Trophoblast cell (in vitro differentiated cells and primary cell): Measurements from ENCODE around the gene PRLR.

Experiments used
- DNase-seq, 2 donors: peaks; one replicate each; pipeline ENCODE4 v3.0.0-alpha.2; 2016
- H2AFZ ChIP-seq: 2 replicates; pipeline ENCODE4 v1.6.1; 2013; ENCODE audit warnings: low read length, moderate library complexity, mild to moderate bottlenecking; ENCODE audit not compliant: insufficient read depth, poor library complexity
- H2AK5ac ChIP-seq: 2 replicates; pipeline ENCODE4 v1.6.1; 2013; ENCODE audit warnings: mild to moderate bottlenecking, low read length
- H2BK120ac ChIP-seq: 2 replicates; pipeline ENCODE4 v1.6.1; 2013; ENCODE audit warnings: low read length, mild to moderate bottlenecking, moderate library complexity; ENCODE audit not compliant: insufficient read depth, poor library complexity
- H2BK12ac ChIP-seq: 2 replicates; pipeline ENCODE4 v1.6.1; 2013; ENCODE audit warnings: mild to moderate bottlenecking, low read length, moderate library complexity
- H2BK5ac ChIP-seq: 2 replicates; pipeline ENCODE4 v1.6.1; 2013; ENCODE audit warnings: low read length, low read depth, moderate library complexity, mild to moderate bottlenecking; ENCODE audit not compliant: poor library complexity
- H3K14ac ChIP-seq: 2 replicates; pipeline ENCODE4 v1.6.1; 2013; ENCODE audit warnings: mild to moderate bottlenecking, low read length
- H3K18ac ChIP-seq: 2 replicates; pipeline ENCODE4 v1.6.1; 2013; ENCODE audit warnings: mild to moderate bottlenecking, low read length
- H3K23ac ChIP-seq: 2 replicates; pipeline ENCODE4 v1.6.1; 2013; ENCODE audit warnings: low read length
- H3K27ac ChIP-seq: 2 replicates; pipeline ENCODE4 v1.5.1; 2013; ENCODE audit warnings: low read depth, mild to moderate bottlenecking, inconsistent platforms, low read length, moderate library complexity
- H3K27me3 ChIP-seq: 2 replicates; pipeline ENCODE4 v1.6.1; 2013; ENCODE audit warnings: inconsistent platforms, mild to moderate bottlenecking, low read length, moderate library complexity; ENCODE audit not compliant: insufficient read depth
- H3K36me3 ChIP-seq, 2 experiments: 1 replicate in 1 of 2; 2 replicates in 1 of 2; pipeline ENCODE4 v1.6.1; 2013; ENCODE audit warnings: low read length in 2 of 2, mild to moderate bottlenecking in 2 of 2, moderate library complexity in 1 of 2; ENCODE audit not compliant: insufficient read depth in 2 of 2, control insufficient read depth in 1 of 2
- H3K4ac ChIP-seq: 2 replicates; pipeline ENCODE4 v1.6.1; 2013; ENCODE audit warnings: low read depth, mild to moderate bottlenecking, low read length, moderate library complexity
- H3K4me1 ChIP-seq, 2 experiments: 1 replicate in 1 of 2; 2 replicates in 1 of 2; pipeline ENCODE4 v1.6.1; 2013; ENCODE audit warnings: low read length in 2 of 2, mild to moderate bottlenecking in 2 of 2, moderate library complexity in 1 of 2; ENCODE audit not compliant: insufficient read depth in 2 of 2, control insufficient read depth in 1 of 2
- H3K4me2 ChIP-seq: 2 replicates; pipeline ENCODE4 v1.6.1; 2013; ENCODE audit warnings: inconsistent platforms, mild to moderate bottlenecking, low read length, moderate library complexity
- H3K4me3 ChIP-seq: 2 replicates; pipeline ENCODE4 v1.5.1; 2013; ENCODE audit warnings: mild to moderate bottlenecking, low read depth, low read length, inconsistent platforms
- H3K79me1 ChIP-seq: one replicate; pipeline ENCODE4 v1.6.1; 2013; ENCODE audit warnings: low read length
- H3K79me2 ChIP-seq: 2 replicates; pipeline ENCODE4 v1.6.1; 2013; ENCODE audit warnings: low read length, mild to moderate bottlenecking; ENCODE audit not compliant: control insufficient read depth, insufficient read depth, poor library complexity
- H3K9ac ChIP-seq: 2 replicates; pipeline ENCODE4 v1.6.1; 2013; ENCODE audit warnings: mild to moderate bottlenecking, low read length
- H3K9me3 ChIP-seq: 2 replicates; pipeline ENCODE4 v1.6.1; 2013; ENCODE audit warnings: low read depth, mild to moderate bottlenecking, control low read depth, inconsistent platforms, low read length; ENCODE audit not compliant: insufficient read depth
- H4K12ac ChIP-seq: 2 replicates; pipeline ENCODE4 v1.6.1; 2013; ENCODE audit warnings: low read depth, mild to moderate bottlenecking, low read length, moderate library complexity
- H4K8ac ChIP-seq: 2 replicates; pipeline ENCODE4 v1.6.1; 2013; ENCODE audit warnings: low read depth, mild to moderate bottlenecking, low read length, moderate library complexity
- H4K91ac ChIP-seq: one replicate; pipeline ENCODE4 v1.6.1; 2013; ENCODE audit warnings: low read depth, mild to moderate bottlenecking, low read length, moderate library complexity
- WGBS: extraction: QIAGEN DNeasy Blood & Tissue Kit; methylation state at CpG from one replicate; pipeline ENCODE4 v1.1.7; 2013; ENCODE audit warnings: missing lambda C conversion rate; ENCODE audit not compliant: insufficient read length, insufficient coverage; ENCODE audit errors: extremely low coverage; 5-methylcytosine and 5-hydroxymethylcytosine counted together

The PRLR gene

GRCh38 chr5:35032356-35032755 is 197.9 kb downstream of the PRLR start:
- no peak overlapping the region for H2BK120ac ChIP-seq
- H3K4me2 ChIP-seq, result no peak overlapping the region
- H3K9me3 ChIP-seq, result peaks cover 2% of the 10 kb centered on the region
- H3K79me1 ChIP-seq, result no peaks in the 10 kb centered on the region
- no peak overlapping the region for H2BK12ac ChIP-seq
- H4K8ac ChIP-seq, result no peak overlapping the region
- H2AFZ ChIP-seq, result no peak overlapping the region
- no peak overlapping the region for H4K12ac ChIP-seq
- H3K4me1 ChIP-seq, result no peaks in the 10 kb centered on the region
- H3K23ac ChIP-seq, result no peak overlapping the region
- no peaks in the 10 kb centered on the region for H3K79me2 ChIP-seq
- H3K27me3 ChIP-seq, result no peaks in the 10 kb centered on the region
- H4K91ac ChIP-seq, result no peak overlapping the region
- H3K4me3 ChIP-seq, result no peak overlapping the region
- H2BK5ac ChIP-seq, result no peak overlapping the region
- no peak overlapping the region for H3K27ac ChIP-seq
- no CpG with 5 or more reads among the region's 6 CpGs for WGBS
- H3K36me3 ChIP-seq, result no peaks in the 10 kb centered on the region
- H3K9ac ChIP-seq, result no peak overlapping the region
- no peak overlapping the region for H2AK5ac ChIP-seq
- H3K18ac ChIP-seq, result no peak overlapping the region
- DNase-seq, result no peak
- H3K4ac ChIP-seq, result no peak overlapping the region
- H3K14ac ChIP-seq, result no peak overlapping the region

DNA sequence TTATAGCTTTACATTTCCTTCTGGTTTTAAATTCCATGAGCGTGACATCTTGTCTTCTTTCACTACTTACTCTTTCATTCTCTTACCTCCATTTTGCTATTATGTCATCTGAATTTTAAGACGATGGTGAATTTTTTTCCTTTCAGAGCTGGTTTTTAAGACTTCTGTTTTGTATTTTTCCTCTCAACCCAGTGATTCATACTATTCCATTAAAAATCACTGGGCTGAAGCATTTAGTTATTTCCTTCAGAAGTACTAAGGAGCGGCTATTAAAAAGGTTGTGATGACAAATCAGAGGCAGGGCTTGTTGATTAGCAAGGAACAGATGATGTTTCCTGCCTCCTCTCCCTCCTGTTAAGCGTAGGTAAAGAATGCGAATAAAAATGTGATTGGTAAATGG is 199.0 kb downstream of the PRLR start:
- Histone ChIP-seq H3K79me2 (no peaks in the 10 kb centered on the region), H4K91ac (no peak overlapping the region), H2BK12ac (no peak overlapping the region), H3K4me2 (no peak overlapping the region), H3K4me1 (no peaks in the 10 kb centered on the region), H3K4ac (no peak overlapping the region), H2BK5ac (no peak overlapping the region), H3K9me3 (peaks cover 2% of the 10 kb centered on the region), H3K79me1 (no peaks in the 10 kb centered on the region), H3K9ac (no peak overlapping the region), H4K8ac (no peak overlapping the region), H3K27ac (no peak overlapping the region), H3K18ac (no peak overlapping the region), H3K14ac (no peak overlapping the region), H3K4me3 (no peak overlapping the region), H3K23ac (no peak overlapping the region), H2BK120ac (no peak overlapping the region), H3K36me3 (no peaks in the 10 kb centered on the region), H4K12ac (no peak overlapping the region), H2AK5ac (no peak overlapping the region), H3K27me3 (no peaks in the 10 kb centered on the region), H2AFZ (no peak overlapping the region)
- DNase-seq, result no peak
- WGBS, result no CpG with 5 or more reads among the region's 5 CpGs

DNA sequence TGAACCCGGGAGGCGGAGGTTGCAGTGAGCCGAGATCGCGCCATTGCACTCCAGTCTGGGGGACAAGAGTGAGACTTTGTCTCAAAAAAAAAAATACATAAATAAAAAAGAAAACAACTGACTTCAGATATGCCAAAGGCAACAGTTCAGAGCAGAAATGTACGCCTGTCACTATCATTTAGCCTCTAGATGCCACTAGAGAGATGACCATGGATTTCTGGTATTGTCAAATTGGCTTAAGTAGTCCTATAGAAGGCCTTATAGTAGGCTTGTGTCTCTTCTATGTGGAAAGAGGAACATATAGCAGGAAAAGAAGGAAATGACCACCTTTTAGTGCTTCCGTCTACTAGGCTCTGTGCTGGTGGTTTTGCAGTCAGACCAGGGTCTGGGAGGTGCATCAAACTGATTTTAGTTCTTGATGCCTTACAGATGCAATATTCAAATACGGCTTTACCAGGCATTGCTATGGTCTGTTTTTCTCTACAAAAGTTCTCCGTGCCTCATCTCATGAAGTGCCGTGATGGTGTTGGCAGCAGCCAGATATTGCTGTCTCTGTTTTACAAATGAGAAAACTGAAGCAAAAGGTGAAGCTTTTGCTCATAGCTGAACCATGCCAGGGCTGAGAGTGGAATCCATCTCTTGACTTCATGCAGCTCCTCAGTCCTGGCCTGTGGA is 199.7 kb downstream of the PRLR start:
- Histone ChIP-seq H3K4me1 (no peaks in the 10 kb centered on the region), H3K4me2 (no peak overlapping the region), H3K4me3 (no peak overlapping the region), H2BK120ac (no peak overlapping the region), H3K4ac (no peak overlapping the region), H3K18ac (no peak overlapping the region), H3K27ac (peak overlapping the region; percentile 49), H2BK5ac (no peak overlapping the region), H2BK12ac (no peak overlapping the region), H3K9me3 (peaks cover 2% of the 10 kb centered on the region), H3K9ac (no peak overlapping the region), H4K12ac (no peak overlapping the region), H3K36me3 (no peaks in the 10 kb centered on the region), H3K79me1 (no peaks in the 10 kb centered on the region), H2AK5ac (no peak overlapping the region), H3K14ac (no peak overlapping the region), H2AFZ (no peak overlapping the region), H4K8ac (no peak overlapping the region), H3K23ac (no peak overlapping the region), H3K79me2 (no peaks in the 10 kb centered on the region), H3K27me3 (no peaks in the 10 kb centered on the region), H4K91ac (no peak overlapping the region)
- WGBS, result no CpG with 5 or more reads among the region's 10 CpGs
- DNase-seq, result peak in 1 of 2 donors; percentile 23

- Histone ChIP-seq H2BK120ac (no peak overlapping the region), H4K8ac (no peak overlapping the region), H2BK5ac (no peak overlapping the region), H2AFZ (no peak overlapping the region), H3K36me3 (no peaks in the 10 kb centered on the region), H3K14ac (no peak overlapping the region), H3K27ac (no peak overlapping the region), H3K23ac (no peak overlapping the region), H2AK5ac (no peak overlapping the region), H3K4me2 (no peak overlapping the region), H3K9me3 (peaks cover 2% of the 10 kb centered on the region), H3K9ac (no peak overlapping the region), H3K4me3 (no peak overlapping the region), H3K79me1 (no peaks in the 10 kb centered on the region), H3K79me2 (no peaks in the 10 kb centered on the region), H3K4ac (no peak overlapping the region), H3K18ac (no peak overlapping the region), H4K12ac (no peak overlapping the region), H2BK12ac (no peak overlapping the region), H3K4me1 (no peaks in the 10 kb centered on the region), H3K27me3 (no peaks in the 10 kb centered on the region), H4K91ac (no peak overlapping the region)
- no CpG with 5 or more reads among the region's 4 CpGs for WGBS
- no peak for DNase-seq
Observed at GRCh38 chr5:35029333-35029732, 201.0 kb downstream of the PRLR start.
